Endodermal cell (in vitro differentiated cells): ENCODE measurements around the gene CALU. TPM values are rescaled to one million over a fixed set of nuclear protein-coding genes. Genes with fewer than 3 reads are reported as not detected.
A peak's percentile ranks its signal among the peaks of the same experiment; 100 is the strongest.

ENCODE experiments used
- DNase-seq: peaks from one replicate; pipeline ENCODE4 v3.0.0-alpha.2; 2017
- H3K27ac ChIP-seq: 2 replicates; pipeline ENCODE4 v1.5.1; 2013; ENCODE audit warnings: mild to moderate bottlenecking, low read depth, low read length, moderate library complexity
- H3K27me3 ChIP-seq: 2 replicates; pipeline ENCODE4 v1.6.1; 2013; ENCODE audit warnings: mild to moderate bottlenecking, low read length, moderate library complexity; ENCODE audit not compliant: insufficient read depth, control insufficient read depth, poor library complexity, severe bottlenecking
- H3K36me3 ChIP-seq: 2 replicates; pipeline ENCODE4 v1.7.0; 2013; ENCODE audit warnings: mild to moderate bottlenecking, low read length, moderate library complexity; ENCODE audit not compliant: control insufficient read depth, insufficient read depth
- H3K4me1 ChIP-seq: one replicate; pipeline ENCODE4 v1.7.0; 2013; ENCODE audit warnings: low read length; ENCODE audit not compliant: control insufficient read depth, insufficient read depth
- H3K4me3 ChIP-seq: 2 replicates; pipeline ENCODE4 v1.5.1; 2013; ENCODE audit warnings: mild to moderate bottlenecking, low read length, moderate library complexity
- H3K9ac ChIP-seq: 2 replicates; pipeline ENCODE4 v1.6.1; 2013; ENCODE audit warnings: mild to moderate bottlenecking, low read length, moderate library complexity; ENCODE audit not compliant: poor library complexity, severe bottlenecking; ENCODE audit errors: extremely low read depth
- H3K9me3 ChIP-seq: 2 replicates; pipeline ENCODE4 v1.6.1; 2013; ENCODE audit warnings: mild to moderate bottlenecking, low read length, moderate library complexity; ENCODE audit not compliant: control insufficient read depth
- H3K27ac Mint-ChIP-seq: 2 replicates; pipeline ENCODE4 v1.8.0; 2020; ENCODE audit warnings: mixed read lengths
- H3K27me3 Mint-ChIP-seq: 2 replicates; pipeline ENCODE4 v1.8.0; 2021; ENCODE audit warnings: mild to moderate bottlenecking, mixed read lengths; ENCODE audit not compliant: insufficient read depth
- H3K36me3 Mint-ChIP-seq: 2 replicates; pipeline ENCODE4 v1.8.0; 2020; ENCODE audit warnings: low read depth, mixed read lengths
- H3K4me1 Mint-ChIP-seq: 2 replicates; pipeline ENCODE4 v1.8.0; 2020; ENCODE audit warnings: mixed read lengths
- H3K4me3 Mint-ChIP-seq: 2 replicates; pipeline ENCODE4 v1.8.0; 2020; ENCODE audit warnings: mild to moderate bottlenecking, moderate library complexity, mixed read lengths
- H3K9me3 Mint-ChIP-seq: 2 replicates; pipeline ENCODE4 v1.8.0; 2020; ENCODE audit warnings: mild to moderate bottlenecking, mixed read lengths
- WGBS, 2 experiments: methylation state at CpG; one replicate each; pipeline versions ENCODE4 v1.1.5 to v1.1.7; 2013; ENCODE audit warnings: missing lambda C conversion rate in 2 of 2, mixed read lengths in 1 of 2; ENCODE audit not compliant: insufficient coverage in 1 of 2, insufficient read length in 1 of 2; 5-methylcytosine and 5-hydroxymethylcytosine counted together
- total RNA-seq, 2 donors: library from RNA; stranded (reverse); fragmentation: NEBNext Ultra II Directional in 1 of 2; extraction: Animal tissue kit (Norgen Biotek cat#: 25700) in 1 of 2; gene quantifications; 2 replicates in 1 of 2; 3 replicates in 1 of 2; pipeline ENCODE4 v1.2.1, GENCODE V29; 2021
- TF ChIP-seq, protein P1 (sequence below): fragments of 200-600 bp; sonication (generic); conservative IDR thresholded peaks from 2 replicates; pipeline ENCODE4 v1.5.0; 2021; ENCODE audit warnings: antibody characterized with exemption, mild to moderate bottlenecking

The CALU gene
- total RNA-seq, 2 donors from 2014 or later, result 160 to 186 TPM

DNA sequence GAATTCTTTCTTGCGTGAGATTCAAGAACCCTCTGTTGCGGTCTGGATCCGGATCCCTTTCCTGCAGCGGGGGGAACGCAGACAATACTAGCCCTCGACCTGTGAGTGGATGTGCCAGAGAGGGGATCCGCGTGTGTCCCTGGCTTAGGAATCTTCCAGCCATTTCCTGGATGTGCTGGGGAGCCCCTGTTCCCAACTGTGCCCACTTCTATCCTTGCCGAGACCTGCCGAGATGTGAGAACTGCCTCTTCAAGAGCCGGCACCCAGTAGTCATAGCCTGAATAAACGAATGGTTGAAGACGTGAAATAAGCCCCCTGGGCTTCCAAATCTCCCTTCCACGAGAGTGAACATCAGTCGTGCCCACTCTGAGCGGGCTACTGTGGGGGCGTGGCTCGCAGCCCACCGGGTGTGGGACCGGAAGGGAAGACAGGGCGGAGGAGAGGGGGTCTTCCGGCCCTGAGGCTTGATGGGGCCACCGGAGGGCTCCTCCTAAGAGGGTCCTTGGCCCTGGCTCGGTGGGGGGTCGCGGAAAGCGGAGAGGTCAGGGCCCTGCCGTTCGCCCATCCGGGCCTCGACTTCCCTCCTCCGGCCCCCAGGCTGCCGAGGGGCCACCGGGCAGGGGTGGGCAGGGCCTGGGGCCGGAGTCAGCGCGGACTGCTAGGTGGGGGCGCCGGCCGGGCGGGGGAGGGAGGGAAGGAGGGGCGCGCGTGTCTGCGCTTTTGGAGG lies 51.3 kb downstream of the CALU start:
- WGBS, 2 experiments, result 15 to 37% methylated on average over 11 to 45 of the region's 45 CpGs
- Histone ChIP-seq H3K4me1 (no peaks in the 10 kb centered on the region), H3K4me3 (peak overlapping the region; percentile 81), H3K9ac (no peak overlapping the region), H3K27me3 (peaks cover 54% of the 10 kb centered on the region), H3K9me3 (no peaks in the 10 kb centered on the region), H3K36me3 (no peaks in the 10 kb centered on the region), H3K27ac (no peak overlapping the region)
- TF ChIP-seq, protein P1, sequence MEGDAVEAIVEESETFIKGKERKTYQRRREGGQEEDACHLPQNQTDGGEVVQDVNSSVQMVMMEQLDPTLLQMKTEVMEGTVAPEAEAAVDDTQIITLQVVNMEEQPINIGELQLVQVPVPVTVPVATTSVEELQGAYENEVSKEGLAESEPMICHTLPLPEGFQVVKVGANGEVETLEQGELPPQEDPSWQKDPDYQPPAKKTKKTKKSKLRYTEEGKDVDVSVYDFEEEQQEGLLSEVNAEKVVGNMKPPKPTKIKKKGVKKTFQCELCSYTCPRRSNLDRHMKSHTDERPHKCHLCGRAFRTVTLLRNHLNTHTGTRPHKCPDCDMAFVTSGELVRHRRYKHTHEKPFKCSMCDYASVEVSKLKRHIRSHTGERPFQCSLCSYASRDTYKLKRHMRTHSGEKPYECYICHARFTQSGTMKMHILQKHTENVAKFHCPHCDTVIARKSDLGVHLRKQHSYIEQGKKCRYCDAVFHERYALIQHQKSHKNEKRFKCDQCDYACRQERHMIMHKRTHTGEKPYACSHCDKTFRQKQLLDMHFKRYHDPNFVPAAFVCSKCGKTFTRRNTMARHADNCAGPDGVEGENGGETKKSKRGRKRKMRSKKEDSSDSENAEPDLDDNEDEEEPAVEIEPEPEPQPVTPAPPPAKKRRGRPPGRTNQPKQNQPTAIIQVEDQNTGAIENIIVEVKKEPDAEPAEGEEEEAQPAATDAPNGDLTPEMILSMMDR, result no peak
- peak; percentile 75 for DNase-seq
- Mint-ChIP-seq H3K36me3 (peaks cover 12% of the 10 kb centered on the region), H3K27ac (no peak overlapping the region), H3K27me3 (peaks cover 40% of the 10 kb centered on the region), H3K4me1 (peaks cover 5% of the 10 kb centered on the region), H3K9me3 (no peaks in the 10 kb centered on the region), H3K4me3 (peak overlapping the region; percentile 82)

DNA sequence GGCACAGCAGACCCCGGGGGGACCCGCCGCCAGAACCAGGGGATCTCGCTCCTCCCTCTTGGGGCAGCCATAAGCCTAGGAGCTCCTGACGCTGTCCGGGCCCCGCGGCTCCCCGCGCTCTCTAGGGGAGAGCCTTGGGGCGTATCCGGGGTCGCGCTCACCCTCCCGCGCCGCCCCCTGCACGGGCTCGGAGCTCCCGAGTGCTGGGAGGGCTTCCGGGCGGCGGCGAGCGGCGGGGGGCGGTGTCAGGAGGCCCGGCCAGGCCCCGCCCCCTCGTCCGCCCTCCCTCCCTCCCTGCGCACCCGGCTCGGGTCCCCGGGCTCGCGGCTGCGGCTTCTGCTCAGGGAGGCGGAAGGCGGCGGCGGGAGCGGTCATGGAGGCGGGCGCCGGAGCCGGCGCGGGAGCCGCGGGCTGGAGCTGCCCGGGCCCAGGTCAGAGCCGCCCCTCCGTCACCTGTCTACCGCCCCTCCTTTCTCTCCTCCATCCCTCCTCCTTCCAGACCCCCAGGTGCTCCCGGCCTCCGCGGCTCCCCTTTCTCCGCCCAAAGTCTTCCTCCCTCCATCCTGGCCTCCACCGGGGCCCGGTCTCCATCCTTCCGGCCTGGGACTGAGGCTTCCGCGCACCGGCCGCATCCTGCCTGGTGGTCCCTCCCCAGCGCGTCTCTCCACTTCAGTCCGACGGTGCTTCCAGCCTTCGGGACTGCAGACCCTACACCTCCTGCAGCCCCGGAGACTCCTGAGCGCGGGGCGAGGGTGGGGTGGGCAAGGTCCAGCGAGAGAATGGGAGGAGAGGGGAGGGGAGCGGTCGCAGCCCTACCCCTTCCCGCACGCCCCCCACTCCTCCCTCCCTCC lies 52.2 kb downstream of the CALU start, which contains the start of gene CCDC136:
TSS of gene CCDC136 (plus strand) at position 848 of the 851 bp plus-strand sequence. CDS start 444 bp downstream, outside the sequence.
- Mint-ChIP-seq H3K4me3 (peak within 1 kb of the TSS; percentile 82), H3K27ac (peak within 1 kb of the TSS; percentile 33), H3K27me3 (peaks cover 37% of the 10 kb centered on the region), H3K36me3 (peaks cover 18% of the 10 kb centered on the region), H3K4me1 (peaks cover 5% of the 10 kb centered on the region), H3K9me3 (no peaks in the 10 kb centered on the region)
- Histone ChIP-seq H3K4me3 (peak within 1 kb of the TSS; percentile 81), H3K36me3 (no peaks in the 10 kb centered on the region), H3K9ac (no peak within 1 kb of the TSS), H3K4me1 (no peaks in the 10 kb centered on the region), H3K27ac (no peak within 1 kb of the TSS), H3K27me3 (peaks cover 45% of the 10 kb centered on the region), H3K9me3 (no peaks in the 10 kb centered on the region)
- peak; percentile 89 for DNase-seq
- TF ChIP-seq, protein P1, result no peak
- WGBS, 2 experiments, result 0 to 1% methylated on average over 24 to 80 of the region's 80 CpGs

DNA sequence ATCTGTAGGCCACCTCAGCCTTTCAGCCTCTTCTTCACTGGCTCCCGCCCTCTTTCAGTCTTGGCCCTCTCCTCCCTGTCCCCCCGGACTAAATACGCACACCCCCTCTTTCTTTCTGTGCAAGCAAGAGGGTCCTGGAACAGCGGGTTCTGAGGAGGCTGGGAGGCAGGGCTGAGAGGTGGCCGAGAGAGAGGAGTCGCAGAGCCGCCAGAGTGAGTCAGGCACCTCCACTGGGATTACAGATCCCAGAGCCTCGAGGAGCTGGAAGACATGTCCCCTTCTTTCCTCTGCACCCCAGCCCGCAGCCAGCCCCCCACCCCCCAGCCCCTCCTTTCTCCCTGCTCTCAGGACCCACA lies 52.8 kb downstream of the CALU start:
- H3K27ac ChIP-seq, result no peak overlapping the region
- peak; percentile 71 for DNase-seq
- H3K4me1 ChIP-seq, result no peaks in the 10 kb centered on the region
- TF ChIP-seq, protein P1, result no peak
- H3K27me3 ChIP-seq, result peaks cover 41% of the 10 kb centered on the region
- Mint-ChIP-seq H3K27me3 (peaks cover 33% of the 10 kb centered on the region), H3K4me1 (peaks cover 6% of the 10 kb centered on the region), H3K9me3 (no peaks in the 10 kb centered on the region), H3K27ac (no peak overlapping the region), H3K36me3 (peaks cover 21% of the 10 kb centered on the region), H3K4me3 (peak overlapping the region; percentile 82)
- H3K9me3 ChIP-seq, result no peaks in the 10 kb centered on the region
- WGBS, 2 experiments, result 15% methylated on average over 4 to 9 of the region's 9 CpGs
- H3K36me3 ChIP-seq, result no peaks in the 10 kb centered on the region
- H3K4me3 ChIP-seq, result peak overlapping the region; percentile 81
- H3K9ac ChIP-seq, result no peak overlapping the region
